B cell (primary cell): Measurements from ENCODE around the gene RGS9BP. TPM values are rescaled to one million over a fixed set of nuclear protein-coding genes. Genes with fewer than 3 reads are reported as not detected.

Experiments
- ATAC-seq: fragments of 200-7000 bp; cut with Tn5 transposase; one replicate; pipeline ENCODE4 v1.10.0; 2021; ENCODE audit warnings: low read depth, mild to moderate bottlenecking, moderate number of reproducible peaks, moderate library complexity
- CTCF ChIA-PET: fragments of 350-600 bp; sonication (Branson Sonifier 250); formaldehyde crosslinking; loops from one replicate; lab custom pipeline; 2021; ENCODE audit warnings: antibody characterized with exemption, inconsistent platforms; lab: Charles Lee
- POLR2A ChIA-PET: fragments of 350-600 bp; sonication (Branson Sonifier 250); formaldehyde crosslinking; loops from one replicate; lab custom pipeline; 2021; ENCODE audit warnings: antibody characterized with exemption; lab: Charles Lee
- DNase-seq: peaks from one replicate; pipeline ENCODE4 v3.0.0; 2013
- H2AFZ ChIP-seq: 2 replicates; pipeline ENCODE4 v1.6.1; 2012; ENCODE audit warnings: mild to moderate bottlenecking, low read depth, low read length; ENCODE audit not compliant: insufficient read depth, poor library complexity, severe bottlenecking
- H3K27ac ChIP-seq, 2 donors: 1 replicate in 1 of 2; 2 replicates in 1 of 2; pipeline ENCODE4 v1.5.1; 2012 to 2013; ENCODE audit warnings: low read length in 2 of 2, mild to moderate bottlenecking in 2 of 2, moderate library complexity in 1 of 2
- H3K27me3 ChIP-seq, 4 experiments: fragments of 200-600 bp in 1 of 4; sonication (generic) in 1 of 4; replicated peaks in 1 of 4; 1 replicate in 2 of 4; 2 replicates in 2 of 4; pipeline versions ENCODE4 v1.6.1 to v1.7.0; 2013 to 2016; ENCODE audit warnings: low read length in 3 of 4, mild to moderate bottlenecking in 2 of 4, mixed read lengths in 1 of 4, moderate library complexity in 1 of 4; ENCODE audit not compliant: insufficient read depth in 4 of 4, control insufficient read depth in 3 of 4; ENCODE audit errors: control extremely low read depth in 1 of 4
- H3K36me3 ChIP-seq, 2 experiments: replicated peaks in 1 of 2; 1 replicate in 1 of 2; 2 replicates in 1 of 2; pipeline versions ENCODE4 v1.6.1 to v1.7.1; 2013; ENCODE audit warnings: low read length in 1 of 2; ENCODE audit not compliant: insufficient read depth in 2 of 2, control insufficient read depth in 1 of 2; ENCODE audit errors: control extremely low read depth in 1 of 2, extremely low read depth in 1 of 2
- H3K4me1 ChIP-seq, 2 donors: fragments of 200-600 bp in 1 of 2; sonication (generic) in 1 of 2; 1 replicate in 1 of 2; 2 replicates in 1 of 2; pipeline versions ENCODE4 v1.5.1 to v1.6.1; 2013 to 2017; ENCODE audit warnings: low read length in 2 of 2; ENCODE audit not compliant: control insufficient read depth in 2 of 2, insufficient read depth in 2 of 2
- H3K4me2 ChIP-seq: replicated peaks from 2 replicates; pipeline ENCODE3; 2012; ENCODE audit warnings: mild to moderate bottlenecking, low read depth, low read length; ENCODE audit not compliant: poor library complexity, severe bottlenecking
- H3K4me3 ChIP-seq, 5 experiments: fragments of 200-600 bp in 1 of 5; sonication (generic) in 1 of 5; 1 replicate in 3 of 5; 2 replicates in 2 of 5; pipeline versions ENCODE4 v1.5.1 to v1.7.0; 2011 to 2016; ENCODE audit warnings: low read length in 4 of 5, mild to moderate bottlenecking in 4 of 5, low read depth in 2 of 5, control low read depth in 1 of 5, moderate library complexity in 1 of 5; ENCODE audit not compliant: insufficient read depth in 1 of 5; ENCODE audit errors: control extremely low read depth in 1 of 5, extremely low read depth in 1 of 5
- H3K79me2 ChIP-seq: fragments of 200-600 bp; sonication (generic); one replicate; pipeline ENCODE4 v1.6.0; 2016; ENCODE audit warnings: low read length; ENCODE audit not compliant: control insufficient read depth, insufficient read depth
- H3K9ac ChIP-seq: fragments of 200-600 bp; sonication (generic); 2 replicates; pipeline ENCODE4 v1.6.1; 2017; ENCODE audit warnings: mild to moderate bottlenecking, low read length, moderate library complexity
- H3K9me3 ChIP-seq, 3 donors: one replicate each; pipeline versions ENCODE4 v1.6.1 to v1.7.1; 2013; ENCODE audit warnings: low read length in 2 of 3; ENCODE audit not compliant: control insufficient read depth in 2 of 3, insufficient read depth in 1 of 3; ENCODE audit errors: control extremely low read depth in 1 of 3
- H4K20me1 ChIP-seq: 2 replicates; pipeline ENCODE4 v1.6.0; 2012; ENCODE audit warnings: mild to moderate bottlenecking, low read length; ENCODE audit not compliant: insufficient read depth, control insufficient read depth, poor library complexity, severe bottlenecking
- H3K27ac Mint-ChIP-seq: one replicate; pipeline ENCODE4 v1.8.0; 2021; ENCODE audit warnings: mixed read lengths
- H3K27me3 Mint-ChIP-seq: one replicate; pipeline ENCODE4 v1.8.0; 2021; ENCODE audit warnings: mixed read lengths
- H3K4me1 Mint-ChIP-seq: one replicate; pipeline ENCODE4 v1.8.0; 2021; ENCODE audit warnings: mixed read lengths
- H3K4me3 Mint-ChIP-seq: one replicate; pipeline ENCODE4 v1.8.0; 2021; ENCODE audit warnings: mixed read lengths
- H3K9me3 Mint-ChIP-seq: one replicate; pipeline ENCODE4 v1.8.0; 2022; ENCODE audit warnings: mixed read lengths; ENCODE audit not compliant: insufficient read depth
- CTCF ChIP-seq: fragments of 200-600 bp; IDR thresholded peaks from one replicate; pipeline ENCODE4 v1.8.0; 2022; ENCODE audit warnings: antibody characterized with exemption, mild to moderate bottlenecking
- EZH2 ChIP-seq: IDR thresholded peaks from 2 replicates; pipeline ENCODE4 v1.6.1; 2012; ENCODE audit warnings: borderline replicate concordance, low read depth, mild to moderate bottlenecking, moderate library complexity, low read length; ENCODE audit not compliant: insufficient read depth, poor library complexity, severe bottlenecking
- WGBS: methylation state at CpG from one replicate; pipeline ENCODE4 v1.1.5; 2013; ENCODE audit warnings: missing lambda C conversion rate; ENCODE audit not compliant: insufficient coverage; 5-methylcytosine and 5-hydroxymethylcytosine counted together
- intact Hi-C: fragments of 100-400 bp; cut with micrococcal nuclease; formaldehyde crosslinking; loops from one replicate; pipeline ENCODE4 v1.10.0; 2022
- polyA plus RNA-seq: library from polyadenylated mRNA; depleted of rRNA; stranded (reverse); fragments of >200 nt; gene quantifications from 2 replicates; pipeline ENCODE4 v1.2.3, GENCODE V29; 2012
- total RNA-seq, 2 donors: library from RNA; stranded (reverse); fragments of 120-200 nt in 1 of 2; gene quantifications; 1 replicate in 1 of 2; 2 replicates in 1 of 2; pipeline versions ENCODE4 v1.2.3 to v1.2.4, GENCODE V29; 2013 to 2022

RGS9BP gene
- total and polyA plus RNA-seq, 2 donors (not counting 1 experiment from before 2014, with no cell fraction given): 0.03 to 0.25 TPM

GRCh38 chr19:32666084-32666483 lies 9.6 kb upstream of the RGS9BP start:
- Histone ChIP-seq H4K20me1 (peaks cover 36% of the 10 kb centered on the region), H3K9me3 (no peaks in the 10 kb centered on the region), H3K4me3 (no peak overlapping the region), H3K9ac (no peak overlapping the region), H3K27me3 (no peaks in the 10 kb centered on the region), H3K4me2 (no peak overlapping the region), H3K36me3 (peaks cover 1 to 8% of the 10 kb centered on the region in 2 experiments), H2AFZ (no peak overlapping the region), H3K79me2 (peaks cover 72% of the 10 kb centered on the region), H3K4me1 (peaks cover 0 to 10% of the 10 kb centered on the region in 2 donors), H3K27ac (no peak overlapping the region)
- H3K27ac Mint-ChIP-seq: no peak overlapping the region
- intact Hi-C loops: no loop called here
- 100% methylated on average over 1 of the region's 6 CpGs for WGBS
- no peaks in the 10 kb centered on the region for H3K27me3 Mint-ChIP-seq
- no peaks in the 10 kb centered on the region for H3K9me3 Mint-ChIP-seq
- no peak for DNase-seq
- ChIA-PET CTCF (no interaction called here), POLR2A (no interaction called here)
- H3K4me3 Mint-ChIP-seq: no peak overlapping the region
- TF ChIP-seq EZH2 (no peak), CTCF (no peak)
- no peak for ATAC-seq
- peaks cover 15% of the 10 kb centered on the region for H3K4me1 Mint-ChIP-seq

GRCh38 chr19:32669310-32669709 lies 6.3 kb upstream of the RGS9BP start:
- intact Hi-C loops: no loop called here
- H2AFZ ChIP-seq: no peak overlapping the region
- H3K9ac ChIP-seq: no peak overlapping the region
- H3K9me3 ChIP-seq: no peaks in the 10 kb centered on the region
- H3K4me3 ChIP-seq: no peak overlapping the region
- Mint-ChIP-seq H3K27ac (no peak overlapping the region), H3K9me3 (no peaks in the 10 kb centered on the region), H3K27me3 (no peaks in the 10 kb centered on the region), H3K4me3 (no peak overlapping the region), H3K4me1 (peaks cover 31% of the 10 kb centered on the region)
- H3K27ac ChIP-seq: no peak overlapping the region
- CTCF ChIA-PET: no interaction called here
- 94% methylated on average over 3 of the region's 3 CpGs for WGBS
- H3K4me1 ChIP-seq: peaks cover 5 to 17% of the 10 kb centered on the region in 2 donors
- peaks cover 56% of the 10 kb centered on the region for H4K20me1 ChIP-seq
- TF ChIP-seq CTCF (no peak), EZH2 (no peak)
- POLR2A ChIA-PET: no interaction called here
- no peak for ATAC-seq
- H3K36me3 ChIP-seq: peaks cover 1 to 8% of the 10 kb centered on the region in 2 experiments
- H3K79me2 ChIP-seq: peaks cover 84% of the 10 kb centered on the region
- H3K4me2 ChIP-seq: no peak overlapping the region
- H3K27me3 ChIP-seq: no peaks in the 10 kb centered on the region
- DNase-seq: no peak
